Keratinocyte (primary cell): ENCODE measurements around the gene RHOC. TPM values are rescaled to one million over a fixed set of nuclear protein-coding genes. Genes with fewer than 3 reads are reported as not detected.

Source experiments
- DNase-seq: peaks from one replicate; pipeline ENCODE4 v3.0.0-alpha.2; 2011; ENCODE audit warnings: low read depth, missing footprints, low spot score
- FAIRE-seq: peaks from 2 replicates; lab custom pipeline; 2011; peaks lifted over from hg19 to GRCh38; lab: Jason Lieb, UNC
- H2AFZ ChIP-seq: 2 replicates; pipeline ENCODE4 v1.6.0; 2012; ENCODE audit warnings: low read length, control low read depth, inconsistent platforms; ENCODE audit not compliant: control insufficient read depth
- H3K27ac ChIP-seq: 2 replicates; pipeline ENCODE4 v1.5.1; 2011; ENCODE audit warnings: low read length; ENCODE audit not compliant: control insufficient read depth, insufficient read depth
- H3K27me3 ChIP-seq: 3 replicates; pipeline ENCODE4 v1.6.0; 2011; ENCODE audit warnings: low read length; ENCODE audit not compliant: control insufficient read depth, insufficient read depth; ENCODE audit errors: extremely low read depth
- H3K36me3 ChIP-seq, 2 experiments: 2 replicates in 1 of 2; 3 replicates in 1 of 2; pipeline ENCODE4 v1.5.1; 2011; ENCODE audit warnings: low read length in 2 of 2, mild to moderate bottlenecking in 1 of 2; ENCODE audit not compliant: control insufficient read depth in 2 of 2, insufficient read depth in 2 of 2; ENCODE audit errors: extremely low read depth in 1 of 2
- H3K4me1 ChIP-seq: 3 replicates; pipeline ENCODE4 v1.5.1; 2011; ENCODE audit warnings: low read length; ENCODE audit not compliant: control insufficient read depth, insufficient read depth; ENCODE audit errors: extremely low read depth
- H3K4me2 ChIP-seq: 3 replicates; pipeline ENCODE4 v1.6.0; 2011; ENCODE audit warnings: low read depth, low read length; ENCODE audit not compliant: control insufficient read depth, insufficient read depth; ENCODE audit errors: extremely low read depth
- H3K4me3 ChIP-seq, 3 experiments: fragments of 200-600 bp in 1 of 3; sonication (generic) in 1 of 3; 2 replicates in 2 of 3; 3 replicates in 1 of 3; pipeline ENCODE4 v1.5.1; 2011 to 2016; ENCODE audit warnings: low read length in 3 of 3, mild to moderate bottlenecking in 3 of 3, control low read depth in 2 of 3, inconsistent platforms in 1 of 3, low read depth in 1 of 3, mixed read lengths in 1 of 3, mixed run types in 1 of 3, moderate library complexity in 1 of 3; ENCODE audit not compliant: control insufficient read depth in 2 of 3, insufficient read depth in 2 of 3; ENCODE audit errors: extremely low read depth in 1 of 3
- H3K79me2 ChIP-seq: 2 replicates; pipeline ENCODE4 v1.6.0; 2012; ENCODE audit warnings: low read length; ENCODE audit not compliant: control insufficient read depth, insufficient read depth
- H3K9ac ChIP-seq: 3 replicates; pipeline ENCODE4 v1.6.0; 2011; ENCODE audit warnings: low read length; ENCODE audit not compliant: control insufficient read depth, insufficient read depth; ENCODE audit errors: extremely low read depth
- H3K9me1 ChIP-seq: 3 replicates; pipeline ENCODE4 v1.6.0; 2011; ENCODE audit warnings: low read length; ENCODE audit not compliant: control insufficient read depth, insufficient read depth; ENCODE audit errors: extremely low read depth
- H3K9me3 ChIP-seq: 2 replicates; pipeline ENCODE4 v1.5.1; 2012; ENCODE audit warnings: low read depth, low read length; ENCODE audit not compliant: control insufficient read depth
- H4K20me1 ChIP-seq: 3 replicates; pipeline ENCODE4 v1.6.0; 2011; ENCODE audit warnings: low read length; ENCODE audit not compliant: control insufficient read depth, insufficient read depth; ENCODE audit errors: extremely low read depth
- EZH2 ChIP-seq: IDR thresholded peaks from one replicate; pipeline ENCODE4 v1.6.1; 2012; ENCODE audit warnings: inconsistent platforms, mild to moderate bottlenecking, low read length, moderate library complexity
- dilution Hi-C: fragments of 300-500 bp; cut with MboI; formaldehyde crosslinking; loops from one replicate; pipeline ENCODE4 v1.7.0; 2020; ENCODE audit warnings: low sequenced_read_pairs; ENCODE audit not compliant: extremely low pct_ligation_motif_present
- polyA plus RNA-seq, 5 experiments: library from polyadenylated mRNA; depleted of rRNA in 3 of 5; stranded (reverse) in 3 of 5; stranded (forward) in 1 of 5; unstranded in 1 of 5; fragments of >200 nt; gene quantifications; 1 replicate in 1 of 5; 2 replicates in 3 of 5; 3 replicates in 1 of 5; pipeline versions ENCODE4 v1.2.1 to v1.2.3, GENCODE V29; 2011 to 2012; ENCODE audit warnings: missing spikeins in 2 of 5, low read depth in 1 of 5, low replicate concordance in 1 of 5
- TF ChIP-seq, protein P1 (sequence below), 3 experiments: IDR thresholded peaks in 1 of 3; conservative IDR thresholded peaks in 1 of 3; optimal IDR thresholded peaks in 1 of 3; 2 replicates in 2 of 3; 3 replicates in 1 of 3; pipeline versions ENCODE3 to v1.5.1; 2011; ENCODE audit warnings: low read length in 3 of 3, mild to moderate bottlenecking in 3 of 3, moderate library complexity in 2 of 3, control low read depth in 1 of 3, inconsistent platforms in 1 of 3; ENCODE audit not compliant: insufficient read depth in 2 of 3; ENCODE audit errors: extremely low read depth in 1 of 3

Gene RHOC
- polyA plus RNA-seq, 1 donor (not counting 4 experiments of a cell fraction or from before 2014, with no cell fraction given), result 639 TPM

DNA sequence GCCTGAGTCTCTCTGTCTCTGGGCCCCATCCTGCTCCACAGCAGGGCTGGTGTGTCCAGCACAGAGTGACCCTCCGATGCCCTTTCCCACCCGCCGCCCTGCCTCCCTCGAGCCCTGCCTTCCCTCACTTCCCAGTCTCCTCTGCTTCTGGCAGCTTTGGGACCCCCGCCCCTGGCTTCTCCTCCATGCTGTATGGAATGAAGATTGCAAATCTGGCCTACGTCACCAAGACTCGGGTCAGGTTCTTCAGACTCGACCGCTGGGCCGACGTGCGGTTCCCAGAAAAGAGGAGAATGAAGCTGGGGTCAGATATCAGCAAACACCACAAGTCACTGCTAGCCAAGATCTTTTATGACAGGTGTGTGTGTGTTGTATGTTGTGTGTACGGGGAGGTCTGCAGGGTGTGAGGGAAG is 18.1 kb downstream of the RHOC start:
- no peak for FAIRE-seq

DNA sequence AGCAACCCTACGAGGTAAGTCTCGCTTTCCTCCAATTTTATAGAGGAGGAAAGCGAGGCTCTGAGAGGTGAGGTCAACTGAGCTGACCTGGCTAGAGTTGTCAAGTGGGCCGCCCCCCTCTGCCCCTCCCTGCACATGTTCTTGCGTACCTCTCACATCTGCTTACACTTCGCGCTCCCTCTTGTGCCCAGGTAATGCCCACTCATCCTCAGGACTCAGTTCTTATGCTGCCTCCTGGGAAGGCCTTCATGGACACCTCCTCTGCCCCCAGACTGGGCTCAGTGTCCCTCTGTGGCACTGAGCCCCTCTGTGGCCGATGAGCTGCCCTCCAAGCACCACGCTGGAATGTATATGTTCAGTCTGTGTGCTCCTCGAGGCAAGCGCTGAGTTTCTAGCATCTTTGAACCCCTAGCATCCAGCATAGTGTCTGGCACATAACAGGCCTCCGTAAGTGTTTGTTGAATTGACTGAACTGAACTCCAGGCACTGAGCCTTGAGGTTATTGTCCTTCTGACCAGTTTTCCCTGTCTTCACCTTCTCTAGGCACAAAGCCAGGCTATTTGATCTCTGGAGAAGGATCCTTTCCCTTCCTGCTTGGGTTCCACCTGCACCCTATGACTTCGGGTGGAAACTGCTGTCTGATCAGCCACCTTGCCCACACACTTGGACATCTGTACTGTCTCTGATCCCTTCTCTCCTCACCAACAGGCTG is 19.0 kb downstream of the RHOC start:
- Histone ChIP-seq H3K9me1 (no peaks in the 10 kb centered on the region), H2AFZ (no peak overlapping the region), H3K9ac (peak overlapping the region; percentile 29), H3K27me3 (no peaks in the 10 kb centered on the region), H3K9me3 (no peaks in the 10 kb centered on the region), H4K20me1 (no peaks in the 10 kb centered on the region), H3K4me3 (no peak overlapping the region), H3K36me3 (peaks cover 10 to 16% of the 10 kb centered on the region in 2 experiments), H3K4me2 (peak overlapping the region; percentile 66), H3K79me2 (peaks cover 4% of the 10 kb centered on the region), H3K27ac (peak overlapping the region; percentile 75), H3K4me1 (peaks cover 25% of the 10 kb centered on the region)
- FAIRE-seq, result no peak
- DNase-seq, result no peak
- dilution Hi-C loops, result no loop called here
- TF ChIP-seq, protein P1, sequence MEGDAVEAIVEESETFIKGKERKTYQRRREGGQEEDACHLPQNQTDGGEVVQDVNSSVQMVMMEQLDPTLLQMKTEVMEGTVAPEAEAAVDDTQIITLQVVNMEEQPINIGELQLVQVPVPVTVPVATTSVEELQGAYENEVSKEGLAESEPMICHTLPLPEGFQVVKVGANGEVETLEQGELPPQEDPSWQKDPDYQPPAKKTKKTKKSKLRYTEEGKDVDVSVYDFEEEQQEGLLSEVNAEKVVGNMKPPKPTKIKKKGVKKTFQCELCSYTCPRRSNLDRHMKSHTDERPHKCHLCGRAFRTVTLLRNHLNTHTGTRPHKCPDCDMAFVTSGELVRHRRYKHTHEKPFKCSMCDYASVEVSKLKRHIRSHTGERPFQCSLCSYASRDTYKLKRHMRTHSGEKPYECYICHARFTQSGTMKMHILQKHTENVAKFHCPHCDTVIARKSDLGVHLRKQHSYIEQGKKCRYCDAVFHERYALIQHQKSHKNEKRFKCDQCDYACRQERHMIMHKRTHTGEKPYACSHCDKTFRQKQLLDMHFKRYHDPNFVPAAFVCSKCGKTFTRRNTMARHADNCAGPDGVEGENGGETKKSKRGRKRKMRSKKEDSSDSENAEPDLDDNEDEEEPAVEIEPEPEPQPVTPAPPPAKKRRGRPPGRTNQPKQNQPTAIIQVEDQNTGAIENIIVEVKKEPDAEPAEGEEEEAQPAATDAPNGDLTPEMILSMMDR (optimal IDR thresholded peaks at IDR 0.05 in 1 of 3, IDR thresholded peaks at IDR 0.05 in 1 of 3, conservative IDR thresholded peaks at IDR 0.05 in 1 of 3; ENCODE audit: extremely low read depth in 1 of 3, insufficient read depth in 2 of 3, low read length in 3 of 3), result no peak
- no peak for TF ChIP-seq EZH2

More for the DNA sequence above, 18.1 kb downstream of the RHOC start:
- H3K4me3 ChIP-seq, result no peak overlapping the region
- H3K79me2 ChIP-seq, result peaks cover 4% of the 10 kb centered on the region
- H3K9ac ChIP-seq, result no peak overlapping the region
- no peak for TF ChIP-seq EZH2
- TF ChIP-seq, protein P1 (optimal IDR thresholded peaks at IDR 0.05 in 1 of 3, IDR thresholded peaks at IDR 0.05 in 1 of 3, conservative IDR thresholded peaks at IDR 0.05 in 1 of 3; ENCODE audit: extremely low read depth in 1 of 3, insufficient read depth in 2 of 3, low read length in 3 of 3), result no peak
- dilution Hi-C loops, result no loop called here
- H2AFZ ChIP-seq, result no peak overlapping the region
- no peak overlapping the region for H3K4me2 ChIP-seq
- H3K27me3 ChIP-seq, result no peaks in the 10 kb centered on the region
- no peak overlapping the region for H3K27ac ChIP-seq
- no peak for DNase-seq
- H3K9me1 ChIP-seq, result no peaks in the 10 kb centered on the region
- H3K4me1 ChIP-seq, result peaks cover 25% of the 10 kb centered on the region
- no peaks in the 10 kb centered on the region for H3K9me3 ChIP-seq
- peaks cover 14 to 16% of the 10 kb centered on the region in 2 experiments for H3K36me3 ChIP-seq
- H4K20me1 ChIP-seq, result no peaks in the 10 kb centered on the region
